ENCODE measurements around the gene WDFY2. TPM values are rescaled to one million over a fixed set of nuclear protein-coding genes. Genes with fewer than 3 reads are reported as not detected.

The WDFY2 gene
- total and polyA plus RNA-seq, 2 of the 13 experiments (the other 11 are each of a cell fraction or from before 2014, with no cell fraction given): 22.6 to 27.0 TPM

- TF ChIP-seq AKNA (CRISPR knock-in tag; IDR thresholded peaks at IDR 0.05; ENCODE audit: borderline replicate concordance) (peak; percentile 52; the same call in 1 of the 2 replicates), SCMH1 (CRISPR knock-in tag; IDR thresholded peaks at IDR 0.05; ENCODE audit: borderline replicate concordance) (no peak), DMAP1 (CRISPR knock-in tag; IDR thresholded peaks at IDR 0.05) (0 out of 2 replicates have a peak, but pooled peaks have one; percentile 32), CBX2 (IDR thresholded peaks at IDR 0.05; ENCODE audit: low read depth, low read length) (no peak), CBX2 (CRISPR knock-in tag; IDR thresholded peaks at IDR 0.05; ENCODE audit: low read depth) (no peak), PRPF4 (IDR thresholded peaks at IDR 0.05; ENCODE audit: low read depth, low read length, poor library complexity, severe bottlenecking) (no peak), ZNF780A (CRISPR knock-in tag; IDR thresholded peaks at IDR 0.05) (no peak), ZNF589 (CRISPR knock-in tag; conservative IDR thresholded peaks at IDR 0.05) (no peak), ZSCAN9 (CRISPR knock-in tag; IDR thresholded peaks at IDR 0.05; ENCODE audit: borderline replicate concordance) (peak; percentile 84; the same call in 1 of the 2 replicates), NFE2L1 (CRISPR knock-in tag; IDR thresholded peaks at IDR 0.05; ENCODE audit: borderline replicate concordance) (no peak), MTF1 (CRISPR knock-in tag; IDR thresholded peaks at IDR 0.05) (peak; percentile 37; the same call in 1 of the 2 replicates), GFI1 (CRISPR knock-in tag; IDR thresholded peaks at IDR 0.05; ENCODE audit: borderline replicate concordance) (peak; percentile 88), ZNF468 (CRISPR knock-in tag; IDR thresholded peaks at IDR 0.05) (no peak), ZMYM4 (CRISPR knock-in tag; IDR thresholded peaks at IDR 0.05) (peak; percentile 85), THRA (CRISPR knock-in tag; IDR thresholded peaks at IDR 0.05; ENCODE audit: borderline replicate concordance) (peak; percentile 93; the same call in 1 of the 2 replicates), ZBTB1 (CRISPR knock-in tag; IDR thresholded peaks at IDR 0.05; ENCODE audit: borderline replicate concordance) (no peak), ZNF784 (CRISPR knock-in tag; IDR thresholded peaks at IDR 0.05; ENCODE audit: borderline replicate concordance) (no peak), ZBTB25 (CRISPR knock-in tag; IDR thresholded peaks at IDR 0.05) (no peak), DMTF1 (CRISPR knock-in tag; IDR thresholded peaks at IDR 0.05) (no peak), ZNF773 (CRISPR knock-in tag; IDR thresholded peaks at IDR 0.05; ENCODE audit: borderline replicate concordance) (no peak)
Observed at GRCh38 chr13:51636349-51636890, 52.2 kb downstream of the WDFY2 start (continued).

Data from HepG2 (cell line).